Thyroid gland (tissue), 4 donors: ENCODE results near the gene PPM1L. TPM values are rescaled to one million over a fixed set of nuclear protein-coding genes. Genes with fewer than 3 reads are reported as not detected.

Experiments used
- DNase-seq, 2 donors: peaks; one replicate each; pipeline ENCODE4 v3.0.0-alpha.2; 2019
- H3K27ac ChIP-seq, 3 donors: fragments of 200-600 bp; sonication (generic); 1 replicate in 2 of 3; 2 replicates in 1 of 3; pipeline ENCODE4 v1.5.1; 2016 to 2019; ENCODE audit warnings: mild to moderate bottlenecking in 1 of 3, moderate library complexity in 1 of 3
- H3K27me3 ChIP-seq: fragments of 200-600 bp; sonication (generic); one replicate; pipeline ENCODE4 v1.5.1; 2019
- H3K36me3 ChIP-seq, 2 donors: fragments of 200-600 bp; sonication (generic); one replicate each; pipeline ENCODE4 v1.5.1; 2016 to 2019
- H3K4me1 ChIP-seq, 2 donors: fragments of 200-600 bp; sonication (generic); one replicate each; pipeline ENCODE4 v1.5.1; 2017 to 2019
- H3K4me3 ChIP-seq, 3 donors: fragments of 200-600 bp; sonication (generic); replicated peaks in 1 of 3; 1 replicate in 2 of 3; 2 replicates in 1 of 3; pipeline ENCODE4 v1.5.1; 2016; ENCODE audit warnings: mild to moderate bottlenecking in 1 of 3
- H3K9me3 ChIP-seq: fragments of 200-600 bp; sonication (generic); one replicate; pipeline ENCODE4 v1.5.1; 2017
- CTCF ChIP-seq, 6 experiments: fragments of 200-600 bp in 3 of 6; fragments of 450-650 bp in 3 of 6; sonication (generic) in 3 of 6; IDR thresholded peaks; one replicate each; pipeline ENCODE4 v1.5.1; 2016 to 2019; ENCODE audit warnings: antibody characterized with exemption in 6 of 6, mild to moderate bottlenecking in 2 of 6, inconsistent platforms in 1 of 6, moderate library complexity in 1 of 6
- POLR2A ChIP-seq, 2 donors: fragments of 450-650 bp; IDR thresholded peaks; one replicate each; pipeline ENCODE4 v1.6.1; 2017; ENCODE audit warnings: antibody characterized with exemption in 2 of 2, mild to moderate bottlenecking in 2 of 2, moderate library complexity in 1 of 2
- WGBS, 2 donors: methylation state at CpG; one replicate each; pipeline ENCODE4 v1.1.5; 2017; 5-methylcytosine and 5-hydroxymethylcytosine counted together
- intact Hi-C: fragments of 100-400 bp; cut with DNase I; formaldehyde crosslinking; loops from one replicate; pipeline ENCODE4 v1.15.1; 2023
- total RNA-seq, 4 donors: library from RNA; depleted of rRNA; stranded (reverse); fragments of >200 nt; gene quantifications; one replicate each; pipeline ENCODE4 v1.2.3, GENCODE V29; 2016

Gene PPM1L
- total RNA-seq, 4 donors from 2014 or later = 47.2 to 77.4 (median 50.4) TPM

DNA sequence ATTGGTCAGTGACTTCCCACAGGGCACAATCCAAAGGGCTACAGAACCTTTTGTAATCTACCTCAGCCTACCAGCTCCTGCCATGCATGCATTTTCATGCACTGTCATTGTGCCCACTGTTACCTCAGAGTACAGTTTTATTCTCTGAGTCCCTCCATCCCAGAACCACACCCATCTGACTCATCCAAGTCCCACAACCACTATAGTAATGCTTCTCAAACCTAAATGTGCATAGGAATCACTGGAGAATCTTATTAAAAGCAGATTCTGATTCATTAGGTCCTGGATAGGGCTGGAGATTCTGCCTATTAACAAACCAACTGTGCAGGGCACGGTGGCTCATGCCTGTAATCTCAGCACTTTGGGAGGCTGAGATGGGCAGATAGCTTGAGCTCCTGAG, 352.8 kb downstream of the PPM1L start:
- Histone ChIP-seq H3K27me3 (no peaks in the 10 kb centered on the region), H3K36me3 (no peaks in the 10 kb centered on the region), H3K4me3 (no peak overlapping the region), H3K9me3 (no peaks in the 10 kb centered on the region), H3K4me1 (peaks cover 5% of the 10 kb centered on the region in 2 donors), H3K27ac (no peak overlapping the region)
- TF ChIP-seq POLR2A (IDR thresholded peaks at IDR 0.05) (no peak), CTCF (IDR thresholded peaks at IDR 0.05) (no peak)
- intact Hi-C loops = loop anchor here (10.0 kb wide), 1 partner anchor 114 kb away; no protein-coding TSS in a partner anchor
- DNase-seq = no peak
- WGBS, 2 donors = 100% methylated on average over 1 of the region's 1 CpG

DNA sequence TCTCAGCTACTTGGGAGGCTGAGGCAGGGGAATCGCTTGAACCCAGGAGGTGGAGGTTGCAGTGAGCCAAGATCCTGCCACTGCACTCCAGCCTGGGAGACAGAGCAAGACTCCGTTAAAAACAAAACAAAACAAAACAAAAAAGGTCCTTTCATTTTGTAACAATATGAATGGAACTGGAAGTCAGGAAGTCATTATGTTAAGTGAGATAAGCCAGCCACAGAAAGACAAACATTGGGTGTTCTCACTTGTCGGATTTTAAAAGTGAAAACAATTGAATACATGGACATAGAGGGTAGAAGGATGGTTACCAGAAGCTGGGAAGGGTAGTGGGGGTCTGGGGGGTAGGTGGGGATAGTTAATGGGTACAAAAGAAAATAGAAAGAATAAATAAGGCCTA, 361.6 kb downstream of the PPM1L start:
- Histone ChIP-seq H3K4me1 (no peaks in the 10 kb centered on the region), H3K36me3 (no peaks in the 10 kb centered on the region), H3K4me3 (no peak overlapping the region), H3K27me3 (no peaks in the 10 kb centered on the region), H3K9me3 (no peaks in the 10 kb centered on the region), H3K27ac (no peak overlapping the region)
- TF ChIP-seq CTCF (IDR thresholded peaks at IDR 0.05) (no peak), POLR2A (IDR thresholded peaks at IDR 0.05) (no peak)
- no peak for DNase-seq
- WGBS, 2 donors = 75 to 81% methylated on average over 3 of the region's 3 CpGs
- intact Hi-C loops = loop anchor here (10.0 kb wide), 1 partner anchor 87 kb away; no protein-coding TSS in a partner anchor

DNA sequence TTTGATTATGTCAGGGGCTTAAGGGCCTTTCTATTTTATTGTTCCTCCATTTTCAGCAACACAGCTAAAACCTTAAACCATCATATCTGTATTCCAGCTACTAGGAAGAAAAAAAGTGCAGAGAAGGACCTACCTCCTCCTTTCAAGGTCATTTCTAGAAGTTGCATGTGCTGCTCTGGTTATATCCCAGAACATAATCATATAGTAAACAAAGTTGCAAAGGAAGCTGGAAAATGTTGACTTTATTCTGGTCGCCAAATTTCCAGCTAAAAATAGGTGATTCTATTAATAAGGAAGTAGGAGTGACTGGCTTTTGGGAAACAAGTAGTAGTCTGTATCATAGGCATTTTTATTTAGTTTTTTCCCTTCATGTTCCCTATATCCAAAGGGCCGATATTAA, 370.5 kb downstream of the PPM1L start:
- H3K9me3 ChIP-seq = no peaks in the 10 kb centered on the region
- TF ChIP-seq CTCF (IDR thresholded peaks at IDR 0.05) (no peak), POLR2A (IDR thresholded peaks at IDR 0.05) (no peak)
- WGBS, 2 donors = 66 to 71% methylated on average over 2 of the region's 2 CpGs
- intact Hi-C loops = no loop called here
- no peaks in the 10 kb centered on the region for H3K4me1 ChIP-seq
- no peaks in the 10 kb centered on the region for H3K36me3 ChIP-seq
- H3K27ac ChIP-seq = no peak overlapping the region
- H3K4me3 ChIP-seq = no peak overlapping the region
- H3K27me3 ChIP-seq = no peaks in the 10 kb centered on the region
- DNase-seq = no peak

Other genes starting within 250 kb of the PPM1L start
- gene KPNA4, start 190.7 kb upstream of the PPM1L start, total RNA-seq = 10 to 100 TPM; 24.7 to 31.2 (median 30.4) TPM
- not detected for gene ARL14, start 79.1 kb upstream of the PPM1L start, total RNA-seq